HepG2 (cell line): Measurements from ENCODE around the gene MAP2K7. TPM values are rescaled to one million over a fixed set of nuclear protein-coding genes. Genes with fewer than 3 reads are reported as not detected.
A peak's percentile ranks its signal among the peaks of the same experiment; 100 is the strongest.

Source experiments
- CC2D1A ChIP-seq: sonication (generic); formaldehyde crosslinking; IDR thresholded peaks from 2 replicates; pipeline ENCODE4 v1.8.1; 2023; ENCODE audit warnings: mild to moderate bottlenecking, missing genetic modification reagents
- CREBL2 ChIP-seq: sonication (generic); formaldehyde crosslinking; IDR thresholded peaks from 2 replicates; pipeline ENCODE4 v1.8.1; 2023; ENCODE audit warnings: missing genetic modification reagents, mild to moderate bottlenecking, borderline replicate concordance
- FOXO1 ChIP-seq: sonication (generic); formaldehyde crosslinking; IDR thresholded peaks from 2 replicates; pipeline ENCODE4 v1.4.0; 2020; ENCODE audit warnings: missing genetic modification reagents
- GMEB1 ChIP-seq: sonication (generic); formaldehyde crosslinking; IDR thresholded peaks from 2 replicates; pipeline ENCODE4 v1.5.1; 2020; ENCODE audit warnings: missing genetic modification reagents, mild to moderate bottlenecking, borderline replicate concordance
- ISX ChIP-seq: sonication (generic); formaldehyde crosslinking; conservative IDR thresholded peaks from 2 replicates; pipeline ENCODE4 v1.5.0; 2020; ENCODE audit warnings: missing genetic modification reagents
- KDM6A ChIP-seq: IDR thresholded peaks from 2 replicates; pipeline ENCODE4 v1.6.1; 2016; ENCODE audit warnings: low read depth
- NCOR1 ChIP-seq: fragments of 200-600 bp; sonication (generic); IDR thresholded peaks from 2 replicates; pipeline ENCODE4 v1.7.0; 2017; ENCODE audit warnings: antibody characterized with exemption, low read length, borderline replicate concordance
- NFE2L1 ChIP-seq: sonication (generic); formaldehyde crosslinking; IDR thresholded peaks from 2 replicates; pipeline ENCODE4 v1.4.0; 2020; ENCODE audit warnings: missing genetic modification reagents, mild to moderate bottlenecking, borderline replicate concordance
- RFXAP ChIP-seq: sonication (generic); formaldehyde crosslinking; IDR thresholded peaks from 2 replicates; pipeline ENCODE4 v1.4.0; 2020; ENCODE audit warnings: missing genetic modification reagents, borderline replicate concordance
- SAFB2 ChIP-seq: sonication (generic); formaldehyde crosslinking; IDR thresholded peaks from 2 replicates; pipeline ENCODE4 v1.5.1; 2020; ENCODE audit warnings: missing genetic modification reagents, low read depth, mild to moderate bottlenecking, borderline replicate concordance
- SNAPC2 ChIP-seq: sonication (generic); formaldehyde crosslinking; IDR thresholded peaks from 2 replicates; pipeline ENCODE4 v1.8.1; 2022; ENCODE audit warnings: mild to moderate bottlenecking, missing genetic modification reagents
- SP4 ChIP-seq: sonication (generic); formaldehyde crosslinking; IDR thresholded peaks from 2 replicates; pipeline ENCODE4 v1.8.1; 2023; ENCODE audit warnings: mild to moderate bottlenecking, missing genetic modification reagents
- ZBTB10 ChIP-seq: sonication (generic); formaldehyde crosslinking; IDR thresholded peaks from 2 replicates; pipeline ENCODE4 v1.4.0; 2020; ENCODE audit warnings: missing genetic modification reagents, borderline replicate concordance
- ZBTB20 ChIP-seq: sonication (generic); formaldehyde crosslinking; IDR thresholded peaks from 2 replicates; pipeline ENCODE4 v1.8.1; 2023; ENCODE audit warnings: missing genetic modification reagents, low read depth, mild to moderate bottlenecking, borderline replicate concordance
- ZNF205 ChIP-seq: IDR thresholded peaks from 2 replicates; pipeline ENCODE4 v1.6.1; 2018; ENCODE audit warnings: missing biosample characterization, missing genetic modification reagents
- ZNF260 ChIP-seq: sonication (generic); formaldehyde crosslinking; IDR thresholded peaks from 2 replicates; pipeline ENCODE4 v1.4.0; 2020; ENCODE audit warnings: missing genetic modification reagents, low read depth, mild to moderate bottlenecking, borderline replicate concordance
- ZNF550 ChIP-seq: sonication (generic); formaldehyde crosslinking; IDR thresholded peaks from 2 replicates; pipeline ENCODE4 v1.4.0; 2020; ENCODE audit warnings: mild to moderate bottlenecking, missing genetic modification reagents, borderline replicate concordance
- polyA plus RNA-seq, 8 experiments: library from polyadenylated mRNA; depleted of rRNA in 3 of 8; stranded (reverse) in 7 of 8; unstranded in 1 of 8; fragments of >200 nt; fragmentation: Illumina TruSeq in 4 of 8; extraction: Trizol in 4 of 8; gene quantifications; 2 replicates each; pipeline versions ENCODE4 v1.2.1 to v1.2.3, GENCODE V29; 2011 to 2016; ENCODE audit warnings: low read depth in 4 of 8, missing spikeins in 1 of 8, mixed read lengths in 1 of 8; ENCODE audit not compliant: insufficient read depth in 1 of 8
- total RNA-seq, 5 experiments: library from RNA; depleted of rRNA; stranded (reverse); fragments of >200 nt; fragmentation: Illumina TruSeq; extraction: Trizol; gene quantifications; 2 replicates each; pipeline ENCODE4 v1.2.3, GENCODE V29; 2016; ENCODE audit warnings: low read depth in 1 of 5
- TF ChIP-seq, protein P1 (sequence below): sonication (generic); formaldehyde crosslinking; IDR thresholded peaks from 2 replicates; pipeline ENCODE4 v1.9.0; 2021; ENCODE audit warnings: missing genetic modification reagents, mild to moderate bottlenecking, borderline replicate concordance

MAP2K7 gene
- total and polyA plus RNA-seq, 2 of the 13 experiments (the other 11 are each of a cell fraction or from before 2014, with no cell fraction given), result 9.0 to 10.8 TPM

DNA sequence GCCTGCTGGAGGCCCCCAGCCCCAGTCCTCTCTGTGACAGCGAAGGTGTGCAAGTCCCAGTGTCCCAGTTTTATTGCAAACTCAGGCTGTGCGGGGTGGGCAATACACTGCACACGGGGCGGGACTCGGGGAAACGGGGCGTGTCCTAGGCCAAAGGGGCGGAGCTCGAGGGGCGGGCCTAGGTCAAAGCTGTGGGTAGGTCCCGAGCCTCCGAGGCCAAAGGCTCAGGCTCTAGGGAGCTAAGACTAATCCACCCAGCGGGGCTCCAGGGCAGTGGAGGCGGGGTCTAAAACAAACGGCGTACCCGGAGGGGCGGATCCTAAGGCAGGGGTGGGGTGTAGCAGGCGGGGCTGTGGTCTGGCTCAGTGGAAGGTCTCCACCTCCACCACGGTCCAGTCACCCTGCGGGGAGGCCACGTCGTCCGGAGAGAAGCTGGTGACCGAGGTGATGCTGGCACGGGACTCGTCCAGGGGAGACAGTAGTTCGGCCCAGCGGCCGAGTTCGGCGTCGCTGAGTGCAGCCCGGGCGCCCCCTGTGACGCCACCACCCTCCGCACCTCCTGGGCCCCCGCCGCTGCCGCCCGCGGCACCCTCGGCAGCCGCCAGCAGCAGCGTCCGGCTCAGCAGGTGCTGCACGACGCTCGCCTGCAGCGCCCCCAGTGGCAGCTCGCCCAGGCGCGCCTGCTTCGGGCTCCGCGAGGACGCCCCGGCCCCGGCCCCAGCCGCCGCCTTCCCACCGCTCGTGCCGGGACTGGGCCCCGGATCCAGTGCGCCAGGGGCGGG, 34.8 kb upstream of the MAP2K7 start (continued):
- no peak for TF ChIP-seq ZNF260 (CRISPR knock-in tag)
- TF ChIP-seq NFE2L1 (CRISPR knock-in tag), result no peak
- no peak for TF ChIP-seq NCOR1
- no peak for TF ChIP-seq CREBL2 (CRISPR knock-in tag)
- TF ChIP-seq, protein P1, sequence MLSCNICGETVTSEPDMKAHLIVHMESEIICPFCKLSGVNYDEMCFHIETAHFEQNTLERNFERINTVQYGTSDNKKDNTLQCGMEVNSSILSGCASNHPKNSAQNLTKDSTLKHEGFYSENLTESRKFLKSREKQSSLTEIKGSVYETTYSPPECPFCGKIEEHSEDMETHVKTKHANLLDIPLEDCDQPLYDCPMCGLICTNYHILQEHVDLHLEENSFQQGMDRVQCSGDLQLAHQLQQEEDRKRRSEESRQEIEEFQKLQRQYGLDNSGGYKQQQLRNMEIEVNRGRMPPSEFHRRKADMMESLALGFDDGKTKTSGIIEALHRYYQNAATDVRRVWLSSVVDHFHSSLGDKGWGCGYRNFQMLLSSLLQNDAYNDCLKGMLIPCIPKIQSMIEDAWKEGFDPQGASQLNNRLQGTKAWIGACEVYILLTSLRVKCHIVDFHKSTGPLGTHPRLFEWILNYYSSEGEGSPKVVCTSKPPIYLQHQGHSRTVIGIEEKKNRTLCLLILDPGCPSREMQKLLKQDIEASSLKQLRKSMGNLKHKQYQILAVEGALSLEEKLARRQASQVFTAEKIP, result no peak
- TF ChIP-seq SAFB2 (CRISPR knock-in tag), result peak; percentile 46; the same call in 1 of the 2 replicates
- TF ChIP-seq ISX (CRISPR knock-in tag), result no peak
- TF ChIP-seq ZBTB10, result no peak
- TF ChIP-seq KDM6A (CRISPR knock-in tag), result no peak
- no peak for TF ChIP-seq ZBTB20 (CRISPR knock-in tag)
- peak; percentile 10; the same call in 1 of the 2 replicates for TF ChIP-seq RFXAP
- no peak for TF ChIP-seq ZNF205 (CRISPR knock-in tag)
- TF ChIP-seq SP4 (CRISPR knock-in tag), result peak; percentile 67
- TF ChIP-seq FOXO1 (CRISPR knock-in tag), result peak; percentile 30; the same call in 1 of the 2 replicates
- no peak for TF ChIP-seq ZNF550 (CRISPR knock-in tag)
- TF ChIP-seq CC2D1A (CRISPR knock-in tag), result no peak
- TF ChIP-seq GMEB1 (CRISPR knock-in tag), result 0 out of 2 replicates have a peak, but pooled peaks have one; percentile 14
- no peak for TF ChIP-seq SNAPC2 (CRISPR knock-in tag)
